ENCODE results near the gene NOX3.

NOX3 gene

DNA sequence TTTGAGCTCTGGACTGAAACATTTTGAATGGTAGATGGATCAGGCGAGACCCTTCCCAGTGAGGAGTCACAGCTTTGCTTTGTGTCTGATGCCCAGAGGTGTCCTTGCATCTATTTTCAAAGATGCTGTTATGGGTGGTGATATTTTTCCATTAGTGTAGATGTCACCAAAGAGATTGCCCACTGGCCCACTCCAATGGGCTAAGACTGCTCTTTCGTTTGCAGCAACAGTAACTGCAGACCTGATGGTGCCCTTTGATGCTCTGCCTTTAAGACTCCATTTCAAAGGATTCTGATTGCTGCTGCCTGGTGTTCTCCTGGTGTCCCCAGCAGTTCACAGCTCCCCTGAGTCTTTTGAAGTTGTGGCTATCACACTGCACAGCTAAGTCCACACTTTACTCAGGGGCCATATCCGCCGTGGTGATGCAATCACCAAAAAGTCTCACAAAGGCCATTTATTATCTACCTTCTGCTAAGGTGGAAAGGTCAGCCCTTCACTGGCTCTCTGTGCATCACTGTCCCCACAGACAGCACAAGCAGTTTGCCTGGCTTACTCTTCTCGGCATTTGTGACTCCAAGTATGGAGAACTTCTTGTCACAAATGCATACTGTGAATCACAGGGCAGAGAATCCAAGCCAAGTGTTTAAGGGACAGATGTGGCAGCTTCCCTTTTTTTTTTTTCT is 56.4 kb downstream of the NOX3 start:
- in situ Hi-C loops (cut with HindIII; ENCODE audit: low sequenced_read_pairs): no loop called here
- H3K4me3 ChIP-seq (ENCODE audit: low read depth, low read length): no peak overlapping the region
- TF ChIP-seq, protein P1, sequence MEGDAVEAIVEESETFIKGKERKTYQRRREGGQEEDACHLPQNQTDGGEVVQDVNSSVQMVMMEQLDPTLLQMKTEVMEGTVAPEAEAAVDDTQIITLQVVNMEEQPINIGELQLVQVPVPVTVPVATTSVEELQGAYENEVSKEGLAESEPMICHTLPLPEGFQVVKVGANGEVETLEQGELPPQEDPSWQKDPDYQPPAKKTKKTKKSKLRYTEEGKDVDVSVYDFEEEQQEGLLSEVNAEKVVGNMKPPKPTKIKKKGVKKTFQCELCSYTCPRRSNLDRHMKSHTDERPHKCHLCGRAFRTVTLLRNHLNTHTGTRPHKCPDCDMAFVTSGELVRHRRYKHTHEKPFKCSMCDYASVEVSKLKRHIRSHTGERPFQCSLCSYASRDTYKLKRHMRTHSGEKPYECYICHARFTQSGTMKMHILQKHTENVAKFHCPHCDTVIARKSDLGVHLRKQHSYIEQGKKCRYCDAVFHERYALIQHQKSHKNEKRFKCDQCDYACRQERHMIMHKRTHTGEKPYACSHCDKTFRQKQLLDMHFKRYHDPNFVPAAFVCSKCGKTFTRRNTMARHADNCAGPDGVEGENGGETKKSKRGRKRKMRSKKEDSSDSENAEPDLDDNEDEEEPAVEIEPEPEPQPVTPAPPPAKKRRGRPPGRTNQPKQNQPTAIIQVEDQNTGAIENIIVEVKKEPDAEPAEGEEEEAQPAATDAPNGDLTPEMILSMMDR (IDR thresholded peaks at IDR 0.05; ENCODE audit: low read depth, low read length): no peak
- no peak for DNase-seq (ENCODE audit: low read depth, low spot score)

DNA sequence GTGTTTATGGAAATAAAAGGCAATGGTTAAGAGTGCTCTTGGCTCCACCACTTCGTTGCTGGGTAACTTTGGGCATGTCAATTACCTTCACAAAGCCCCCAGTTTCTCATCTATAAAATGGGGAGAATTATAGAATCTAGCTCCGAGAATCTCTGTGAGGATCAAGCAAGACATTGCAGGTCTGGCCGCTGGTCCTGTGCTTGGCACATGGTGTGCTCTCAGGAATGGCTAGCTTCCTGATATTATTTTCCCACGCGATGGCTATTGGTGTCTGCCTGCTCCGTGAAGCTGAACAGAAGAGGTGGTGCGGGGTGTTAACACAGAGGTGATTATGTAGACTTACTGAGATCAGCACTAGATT is 57.0 kb downstream of the NOX3 start:
- in situ Hi-C loops (cut with HindIII; ENCODE audit: low sequenced_read_pairs): no loop called here
- no peak overlapping the region for H3K4me3 ChIP-seq (ENCODE audit: low read depth, low read length)
- DNase-seq (ENCODE audit: low read depth, low spot score): no peak
- TF ChIP-seq, protein P1 (IDR thresholded peaks at IDR 0.05; ENCODE audit: low read depth, low read length): no peak

DNA sequence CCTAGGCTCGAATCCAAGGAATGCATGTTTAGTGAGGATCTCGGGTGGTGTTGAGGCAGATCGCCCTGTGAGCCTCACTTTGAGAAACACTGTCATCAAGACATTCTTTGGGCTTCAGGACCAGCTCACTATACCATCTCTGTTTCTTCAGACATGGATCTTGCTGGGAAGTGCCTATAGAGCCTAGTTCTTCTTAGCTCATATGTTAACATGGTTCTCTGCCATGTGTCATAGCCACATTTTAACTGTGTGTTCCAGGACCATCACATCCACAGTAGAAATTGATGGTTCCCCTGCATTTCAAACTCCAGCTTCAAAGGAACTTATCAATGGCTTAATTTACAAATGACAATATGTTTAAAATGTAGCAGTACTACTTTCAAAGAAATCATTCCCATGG is 57.4 kb downstream of the NOX3 start:
- in situ Hi-C loops (cut with HindIII; ENCODE audit: low sequenced_read_pairs): no loop called here
- DNase-seq (ENCODE audit: low read depth, low spot score): no peak
- TF ChIP-seq, protein P1 (IDR thresholded peaks at IDR 0.05; ENCODE audit: low read depth, low read length): no peak
- H3K4me3 ChIP-seq (ENCODE audit: low read depth, low read length): no peak overlapping the region

DNA sequence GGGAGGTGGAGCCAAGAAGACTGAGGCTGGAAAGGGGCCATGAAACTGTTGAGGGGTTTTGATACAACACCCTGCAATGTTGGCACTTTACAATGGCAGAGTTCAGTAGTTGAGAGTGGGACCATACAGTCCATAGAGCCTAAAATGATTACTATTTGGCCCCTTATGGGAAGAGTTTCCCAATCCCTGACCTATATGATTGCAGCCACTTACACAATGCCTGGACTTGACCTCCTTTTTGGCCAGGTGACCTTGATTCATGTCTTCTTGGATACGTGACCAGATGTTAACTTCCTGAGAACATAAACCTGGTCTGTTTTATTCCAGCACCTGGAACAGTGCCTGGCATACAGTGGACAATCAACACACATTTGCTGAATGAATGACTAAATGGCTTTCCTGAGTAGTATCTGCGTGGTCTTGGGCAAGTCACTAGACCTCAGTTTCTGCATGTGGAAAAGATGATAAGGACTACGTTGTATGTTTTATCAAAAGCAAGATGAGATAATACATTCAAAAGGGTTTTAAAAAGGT is 58.4 kb downstream of the NOX3 start:
- DNase-seq (ENCODE audit: low read depth, low spot score): no peak
- no peak overlapping the region for H3K4me3 ChIP-seq (ENCODE audit: low read depth, low read length)
- in situ Hi-C loops (cut with HindIII; ENCODE audit: low sequenced_read_pairs): no loop called here
- TF ChIP-seq, protein P1 (IDR thresholded peaks at IDR 0.05; ENCODE audit: low read depth, low read length): no peak

DNA sequence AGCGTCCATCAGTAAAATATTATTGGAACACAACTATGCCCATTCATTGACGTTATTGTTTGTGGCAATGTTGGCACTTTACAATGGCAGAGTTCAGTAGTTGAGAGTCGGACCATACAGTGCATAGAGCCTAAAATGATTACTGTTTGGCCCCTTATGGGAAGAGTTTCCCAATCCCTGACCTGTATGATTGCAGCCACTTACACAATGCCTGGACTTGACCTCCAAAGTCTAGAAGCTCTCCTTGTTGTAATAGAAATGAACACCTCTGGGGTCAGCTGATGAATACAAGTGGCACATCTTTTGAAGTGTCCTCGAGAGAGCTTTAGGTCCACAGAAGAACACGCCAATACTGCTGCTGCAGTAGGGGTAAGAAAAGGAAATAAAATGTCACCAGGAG is 59.0 kb downstream of the NOX3 start:
- in situ Hi-C loops (cut with HindIII; ENCODE audit: low sequenced_read_pairs): no loop called here
- H3K4me3 ChIP-seq (ENCODE audit: low read depth, low read length): no peak overlapping the region
- DNase-seq (ENCODE audit: low read depth, low spot score): no peak
- TF ChIP-seq, protein P1 (IDR thresholded peaks at IDR 0.05; ENCODE audit: low read depth, low read length): no peak

DNA sequence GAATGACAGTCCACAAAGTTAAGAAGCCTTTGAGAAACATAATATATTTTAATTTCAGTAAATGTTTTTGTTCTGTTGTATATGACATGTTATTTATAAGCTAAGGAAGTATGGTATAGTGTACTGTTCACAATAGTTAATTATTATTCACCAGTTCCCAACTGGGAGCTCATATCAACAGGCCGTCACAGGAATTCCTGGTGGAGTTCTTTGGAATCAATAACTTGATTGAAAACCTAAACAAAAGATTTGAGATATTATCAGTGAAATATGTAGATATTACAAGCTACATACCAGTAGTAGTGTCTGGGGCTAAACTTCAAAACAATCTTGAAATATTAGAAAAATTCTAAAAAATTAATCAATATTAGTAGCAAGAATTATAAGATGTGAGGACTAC is 60.3 kb downstream of the NOX3 start:
- in situ Hi-C loops (cut with HindIII; ENCODE audit: low sequenced_read_pairs): no loop called here
- TF ChIP-seq, protein P1 (IDR thresholded peaks at IDR 0.05; ENCODE audit: low read depth, low read length): no peak
- DNase-seq (ENCODE audit: low read depth, low spot score): no peak
- no peak overlapping the region for H3K4me3 ChIP-seq (ENCODE audit: low read depth, low read length)

Data from astrocyte of the spinal cord (primary cell).